HepG2 (cell line): Measurements from ENCODE around the gene ADGRV1. TPM values are rescaled to one million over a fixed set of nuclear protein-coding genes. Genes with fewer than 3 reads are reported as not detected.
A peak's percentile ranks its signal among the peaks of the same experiment; 100 is the strongest.

Source experiments
- ATAC-seq: fragments of 200-7000 bp; cut with Tn5 transposase; 3 replicates; pipeline ENCODE4 v1.9.1; 2020; ENCODE audit warnings: mild to moderate bottlenecking, moderate library complexity
- BruUV-seq: library from RNA; stranded (reverse); fragments of 400-500 nt; replicated peaks from 2 replicates; lab custom pipeline; 2021; lab: Mats Ljungman, UMichigan
- CTCF ChIA-PET: fragments of 300-600 bp; formaldehyde crosslinking; extraction: SDS; loops from one replicate; lab custom pipeline; 2021; ENCODE audit warnings: low total read pairs, inconsistent platforms, low intra/inter-chr PET ratio; lab: Yijun Ruan, JAX
- POLR2A ChIA-PET: fragments of 350-600 bp; sonication (Branson Sonifier 250); formaldehyde crosslinking; loops from one replicate; lab custom pipeline; 2020; ENCODE audit warnings: antibody characterized with exemption, inconsistent platforms; lab: Yijun Ruan, JAX
- DNase-seq: peaks from one replicate; pipeline ENCODE4 v3.0.0-alpha.2; 2015; ENCODE audit warnings: low spot score
- FAIRE-seq: peaks from 3 replicates; lab custom pipeline; 2011; peaks lifted over from hg19 to GRCh38; lab: Jason Lieb, UNC
- H2AFZ ChIP-seq: one replicate; pipeline ENCODE4 v1.6.1; 2011; ENCODE audit warnings: low read length, inconsistent platforms
- H3K27ac ChIP-seq: fragments of 300-600 bp; 3 replicates; pipeline ENCODE4 v1.8.0; 2011; ENCODE audit warnings: mixed run types, mild to moderate bottlenecking, mixed read lengths, low read length, inconsistent platforms; ENCODE audit not compliant: insufficient read depth; ENCODE audit errors: extremely low read length
- H3K27me3 ChIP-seq, 2 experiments: fragments of 200-600 bp in 1 of 2; 2 replicates in 1 of 2; 3 replicates in 1 of 2; pipeline versions ENCODE4 v1.6.0 to v1.8.0; 2011; ENCODE audit warnings: low read length in 2 of 2, mild to moderate bottlenecking in 2 of 2, moderate library complexity in 2 of 2, inconsistent platforms in 1 of 2; ENCODE audit not compliant: insufficient read depth in 2 of 2, control insufficient read depth in 1 of 2
- H3K36me3 ChIP-seq, 2 experiments: fragments of 200-600 bp in 1 of 2; replicated peaks in 1 of 2; 2 replicates in 1 of 2; 3 replicates in 1 of 2; pipeline versions ENCODE4 v1.5.1 to v1.8.0; 2011; ENCODE audit warnings: low read length in 2 of 2, inconsistent platforms in 1 of 2; ENCODE audit not compliant: insufficient read depth in 2 of 2, control insufficient read depth in 1 of 2
- H3K4me1 ChIP-seq: 2 replicates; pipeline ENCODE4 v1.5.1; 2012; ENCODE audit warnings: low read length, inconsistent platforms; ENCODE audit not compliant: insufficient read depth
- H3K4me2 ChIP-seq: 2 replicates; pipeline ENCODE4 v1.6.0; 2011; ENCODE audit warnings: low read depth, low read length, inconsistent platforms
- H3K4me3 ChIP-seq, 3 experiments: fragments of 200-600 bp in 1 of 3; sonication (generic), shearing (Covaris generic) in 1 of 3; replicated peaks in 1 of 3; 2 replicates each; pipeline ENCODE4 v1.5.1; 2011 to 2016; ENCODE audit warnings: low read length in 3 of 3, inconsistent platforms in 2 of 3, low read depth in 2 of 3, mild to moderate bottlenecking in 2 of 3, control low read depth in 1 of 3, mixed read lengths in 1 of 3; ENCODE audit not compliant: insufficient read depth in 1 of 3
- H3K79me2 ChIP-seq: one replicate; pipeline ENCODE4 v1.6.1; 2011; ENCODE audit warnings: low read length, inconsistent platforms; ENCODE audit not compliant: insufficient read depth
- H3K9ac ChIP-seq: 2 replicates; pipeline ENCODE4 v1.6.0; 2011; ENCODE audit warnings: mild to moderate bottlenecking, low read depth, low read length, inconsistent platforms; ENCODE audit not compliant: insufficient read depth
- H3K9me3 ChIP-seq: 2 replicates; pipeline ENCODE4 v1.5.1; 2012; ENCODE audit warnings: mild to moderate bottlenecking, low read length
- H4K20me1 ChIP-seq: 2 replicates; pipeline ENCODE4 v1.6.0; 2011; ENCODE audit warnings: inconsistent platforms, mild to moderate bottlenecking, low read length, moderate library complexity; ENCODE audit not compliant: insufficient read depth
- ATF4 ChIP-seq, 2 experiments: fragments of 450-650 bp in 1 of 2; sonication (generic) in 1 of 2; formaldehyde crosslinking; IDR thresholded peaks; 2 replicates each; pipeline versions ENCODE4 v1.5.0 to v1.8.0; 2020 to 2022; ENCODE audit warnings: mild to moderate bottlenecking in 1 of 2, missing genetic modification reagents in 1 of 2
- ZBTB1 ChIP-seq: sonication (generic); formaldehyde crosslinking; IDR thresholded peaks from 2 replicates; pipeline ENCODE4 v1.4.0; 2020; ENCODE audit warnings: missing genetic modification reagents, borderline replicate concordance
- ZNF7 ChIP-seq: IDR thresholded peaks from 2 replicates; pipeline ENCODE4 v1.6.1; 2016; ENCODE audit warnings: missing biosample characterization, missing genetic modification reagents
- ZNF746 ChIP-seq: sonication (generic); formaldehyde crosslinking; IDR thresholded peaks from 2 replicates; pipeline ENCODE4 v1.8.0; 2022; ENCODE audit warnings: mild to moderate bottlenecking, missing genetic modification reagents
- WGBS: methylation state at CpG from one replicate; pipeline ENCODE4 v1.1.6; 2017; ENCODE audit warnings: low lambda C conversion rate; 5-methylcytosine and 5-hydroxymethylcytosine counted together
- in situ Hi-C: cut with HindIII; loops from 2 replicates; pipeline ENCODE4 v1.10.0; 2017; ENCODE audit warnings: low pct_unique_long_range_greater_than_20kb; ENCODE audit not compliant: extremely low pct_ligation_motif_present
- intact Hi-C: fragments of 100-400 bp; cut with micrococcal nuclease; formaldehyde crosslinking; loops from one replicate; pipeline ENCODE4 v1.10.0; 2022; ENCODE audit not compliant: unreplicated experiment
- polyA plus RNA-seq, 8 experiments: library from polyadenylated mRNA; depleted of rRNA in 3 of 8; stranded (reverse) in 7 of 8; unstranded in 1 of 8; fragments of >200 nt; fragmentation: Illumina TruSeq in 4 of 8; extraction: Trizol in 4 of 8; gene quantifications; 2 replicates each; pipeline versions ENCODE4 v1.2.1 to v1.2.3, GENCODE V29; 2011 to 2016; ENCODE audit warnings: low read depth in 4 of 8, missing spikeins in 1 of 8, mixed read lengths in 1 of 8; ENCODE audit not compliant: insufficient read depth in 1 of 8
- total RNA-seq, 5 experiments: library from RNA; depleted of rRNA; stranded (reverse); fragments of >200 nt; fragmentation: Illumina TruSeq; extraction: Trizol; gene quantifications; 2 replicates each; pipeline ENCODE4 v1.2.3, GENCODE V29; 2016; ENCODE audit warnings: low read depth in 1 of 5

Gene ADGRV1
- total and polyA plus RNA-seq, 2 of the 13 experiments (the other 11 are each of a cell fraction or from before 2014, with no cell fraction given), result 1.7 to 3.9 TPM

- TF ChIP-seq ZBTB1 (CRISPR knock-in tag), result no peak
These were observed 371.5 kb downstream of the ADGRV1 start (continued) for GRCh38 chr5:90930062-90930461.

- no peak overlapping the region for H3K9ac ChIP-seq
These were observed 372.3 kb downstream of the ADGRV1 start for GRCh38 chr5:90930756-90931431.

More at GRCh38 chr5:90930756-90931431, 372.3 kb downstream of the ADGRV1 start:
- intact Hi-C loops, result no loop called here
- 0 out of 2 replicates have a peak, but pooled peaks cover 4% of the 10 kb centered on the region for H3K9me3 ChIP-seq
- peak; percentile 4 for FAIRE-seq
- ChIA-PET POLR2A (no interaction called here), CTCF (interaction anchor here (1.5 kb wide), 1 partner anchor 64 kb away, joined by 9 read pairs; no protein-coding TSS in a partner anchor)
- H3K4me2 ChIP-seq, result no peak overlapping the region
- H3K4me3 ChIP-seq, result no peak overlapping the region
- peak overlapping the region; percentile 89 for H2AFZ ChIP-seq
- no peak for ATAC-seq
- H3K79me2 ChIP-seq, result no peaks in the 10 kb centered on the region
- in situ Hi-C loops, result loop anchor here (10.0 kb wide), 2 partner anchors 164 to 454 kb away; partner anchors contain the start of gene ARRDC3
- no peaks in the 10 kb centered on the region for H3K36me3 ChIP-seq
- BruUV-seq, result no TSS peak
- TF ChIP-seq ATF4 (CRISPR knock-in tag; IDR thresholded peaks at IDR 0.05) (0 out of 4 replicates have a peak, but pooled peaks of 1 of the 2 experiments have one; percentile 22), ZNF7 (CRISPR knock-in tag) (0 out of 2 replicates have a peak, but pooled peaks have one; percentile 8), ZNF746 (no peak)
- no peaks in the 10 kb centered on the region for H4K20me1 ChIP-seq
- no peaks in the 10 kb centered on the region for H3K27me3 ChIP-seq
- 77% methylated on average over 4 of the region's 4 CpGs for WGBS
- no peak overlapping the region for H3K27ac ChIP-seq
- no peak for DNase-seq
- H3K4me1 ChIP-seq, result peaks cover 45% of the 10 kb centered on the region
